SK-N-SH (cell line): ENCODE results near the gene DLL1. TPM values are rescaled to one million over a fixed set of nuclear protein-coding genes. Genes with fewer than 3 reads are reported as not detected.

ENCODE experiments used
- CTCF ChIA-PET: fragments of 300-600, 350-600 bp; formaldehyde crosslinking; extraction: SDS; loops from one replicate; lab custom pipeline; 2021; lab: Yijun Ruan, JAX
- POLR2A ChIA-PET: fragments of 350-600 bp; sonication (Branson Sonifier 250); formaldehyde crosslinking; extraction: SDS; loops from one replicate; lab custom pipeline; 2020; ENCODE audit warnings: antibody characterized with exemption, inconsistent platforms; lab: Yijun Ruan, JAX
- DNase-seq: peaks from one replicate; pipeline ENCODE4 v3.0.0; 2012
- H2AFZ ChIP-seq: fragments of 200-600 bp; sonication (generic); 2 replicates; pipeline ENCODE4 v1.8.1; 2016; ENCODE audit warnings: antibody characterized with exemption, mild to moderate bottlenecking, low read depth
- H3F3A ChIP-seq: fragments of 200-600 bp; sonication (generic); replicated peaks from 2 replicates; pipeline ENCODE3; 2016; ENCODE audit warnings: antibody characterized with exemption, mild to moderate bottlenecking; ENCODE audit not compliant: insufficient read depth
- H3K27ac ChIP-seq, 2 experiments: fragments of 200-500 bp in 1 of 2; fragments of 200-600 bp in 1 of 2; sonication (Bioruptor generic) in 1 of 2; sonication (generic), shearing (Covaris generic) in 1 of 2; 2 replicates each; pipeline versions ENCODE4 v1.5.1 to v1.6.1; 2014 to 2016; ENCODE audit warnings: low read depth in 2 of 2, inconsistent platforms in 1 of 2, low read length in 1 of 2, mild to moderate bottlenecking in 1 of 2, mixed read lengths in 1 of 2
- H3K27me3 ChIP-seq: fragments of 200-600 bp; sonication (generic), shearing (Covaris generic); 2 replicates; pipeline ENCODE4 v1.6.1; 2016; ENCODE audit warnings: mixed run types; ENCODE audit not compliant: insufficient read depth
- H3K36me3 ChIP-seq, 2 experiments: fragments of 200-500 bp in 1 of 2; fragments of 200-600 bp in 1 of 2; sonication (Bioruptor generic) in 1 of 2; sonication (generic) in 1 of 2; replicated peaks in 1 of 2; 2 replicates each; pipeline versions ENCODE3 to v1.5.1; 2014 to 2016; ENCODE audit warnings: low read length in 1 of 2, mild to moderate bottlenecking in 1 of 2; ENCODE audit not compliant: insufficient read depth in 2 of 2, control insufficient read depth in 1 of 2
- H3K4me1 ChIP-seq, 2 experiments: fragments of 200-500 bp in 1 of 2; fragments of 200-600 bp in 1 of 2; sonication (Bioruptor generic) in 1 of 2; sonication (generic), shearing (Covaris generic) in 1 of 2; 2 replicates each; pipeline versions ENCODE4 v1.5.1 to v1.6.1; 2014 to 2016; ENCODE audit warnings: low read depth in 1 of 2, low read length in 1 of 2, mixed run types in 1 of 2; ENCODE audit not compliant: insufficient read depth in 2 of 2, control insufficient read depth in 1 of 2
- H3K4me2 ChIP-seq: fragments of 200-600 bp; sonication (generic), shearing (Covaris generic); 2 replicates; pipeline ENCODE4 v1.6.1; 2017; ENCODE audit warnings: mixed run types
- H3K4me3 ChIP-seq, 2 experiments: fragments of 200-500 bp in 1 of 2; fragments of 200-600 bp in 1 of 2; sonication (Bioruptor generic) in 1 of 2; sonication (generic), shearing (Covaris generic) in 1 of 2; 2 replicates each; pipeline versions ENCODE4 v1.5.1 to v1.8.1; 2014 to 2016; ENCODE audit warnings: low read depth in 2 of 2, inconsistent platforms in 1 of 2, low read length in 1 of 2, mild to moderate bottlenecking in 1 of 2, mixed read lengths in 1 of 2, moderate library complexity in 1 of 2
- H3K79me2 ChIP-seq: fragments of 200-600 bp; sonication (generic); 2 replicates; pipeline ENCODE4 v1.8.1; 2017; ENCODE audit warnings: mild to moderate bottlenecking; ENCODE audit not compliant: insufficient read depth
- H3K9ac ChIP-seq: fragments of 200-600 bp; sonication (generic); 2 replicates; pipeline ENCODE4 v1.6.1; 2017; ENCODE audit warnings: mixed run types
- H3K9me2 ChIP-seq: fragments of 200-600 bp; sonication (generic); 2 replicates; pipeline ENCODE4 v1.6.1; 2017; ENCODE audit warnings: mixed run types
- H3K9me3 ChIP-seq: fragments of 200-600 bp; sonication (generic); 2 replicates; pipeline ENCODE4 v1.6.1; 2017; ENCODE audit warnings: mixed run types, mild to moderate bottlenecking, moderate library complexity
- H4K20me1 ChIP-seq: fragments of 200-600 bp; sonication (generic); 2 replicates; pipeline ENCODE4 v1.6.1; 2017; ENCODE audit warnings: mild to moderate bottlenecking, mixed run types; ENCODE audit not compliant: insufficient read depth
- ELF1 ChIP-seq: IDR thresholded peaks from 2 replicates; pipeline ENCODE4 v1.4.0; 2012
- EZH2phosphoT487 ChIP-seq: fragments of 200-600 bp; sonication (generic); IDR thresholded peaks from 2 replicates; pipeline ENCODE4 v1.6.1; 2017; ENCODE audit warnings: low read depth, mixed run types, mild to moderate bottlenecking, antibody characterized with exemption, moderate library complexity, borderline replicate concordance
- FOXJ3 ChIP-seq: sonication (generic); formaldehyde crosslinking; IDR thresholded peaks from 2 replicates; pipeline ENCODE4 v1.5.1; 2020; ENCODE audit warnings: mild to moderate bottlenecking, missing genetic modification reagents
- FOXM1 ChIP-seq: IDR thresholded peaks from 2 replicates; pipeline ENCODE4 v1.4.0; 2012; ENCODE audit warnings: low read depth, mild to moderate bottlenecking
- GABPA ChIP-seq: IDR thresholded peaks from 2 replicates; pipeline ENCODE4 v1.4.0; 2012; ENCODE audit warnings: low read depth, mild to moderate bottlenecking
- MEF2A ChIP-seq: IDR thresholded peaks from 2 replicates; pipeline ENCODE4 v1.4.0; 2012; ENCODE audit warnings: low read depth, borderline replicate concordance
- NFIC ChIP-seq: IDR thresholded peaks from 2 replicates; pipeline ENCODE4 v1.4.0; 2012; ENCODE audit warnings: borderline replicate concordance
- POLR2AphosphoS5 ChIP-seq: IDR thresholded peaks from 2 replicates; pipeline ENCODE4 v1.6.1; 2012; ENCODE audit warnings: low read depth, low read length
- RAD21 ChIP-seq: IDR thresholded peaks from 2 replicates; pipeline ENCODE4 v1.6.1; 2012; ENCODE audit warnings: mild to moderate bottlenecking, low read length
- RCOR1 ChIP-seq: fragments of 150-350 bp; IDR thresholded peaks from 2 replicates; pipeline ENCODE4 v1.6.1; 2017; ENCODE audit warnings: antibody characterized with exemption, low read length
- RFX5 ChIP-seq: IDR thresholded peaks from 2 replicates; pipeline ENCODE4 v1.6.1; 2012; ENCODE audit warnings: mild to moderate bottlenecking, improper control_type of control experiment, low read length
- SIN3A ChIP-seq: IDR thresholded peaks from 2 replicates; pipeline ENCODE4 v1.6.1; 2012; ENCODE audit warnings: low read depth, mild to moderate bottlenecking, low read length, moderate library complexity, borderline replicate concordance
- TAF1 ChIP-seq: IDR thresholded peaks from 2 replicates; pipeline ENCODE4 v1.6.1; 2012; ENCODE audit warnings: low read depth, mild to moderate bottlenecking, low read length, moderate library complexity, borderline replicate concordance
- WGBS: methylation state at CpG from one replicate; pipeline ENCODE4 v1.1.6; 2017; ENCODE audit warnings: low lambda C conversion rate; 5-methylcytosine and 5-hydroxymethylcytosine counted together
- polyA plus RNA-seq, 3 experiments: library from polyadenylated mRNA; depleted of rRNA; stranded (reverse); fragments of >200 nt; gene quantifications; 2 replicates each; pipeline ENCODE4 v1.2.3, GENCODE V29; 2012
- TF ChIP-seq, protein P1 (sequence below): fragments of 150-350 bp; IDR thresholded peaks from 2 replicates; pipeline ENCODE4 v1.6.1; 2016; ENCODE audit warnings: mild to moderate bottlenecking, low read depth, low read length
- TF ChIP-seq, protein P2 (sequence below): fragments of 200-600 bp; sonication (generic); IDR thresholded peaks from 2 replicates; pipeline ENCODE4 v1.6.1; 2017; ENCODE audit warnings: antibody characterized with exemption, mild to moderate bottlenecking, moderate library complexity
- TF ChIP-seq, protein P3 (sequence below): IDR thresholded peaks from 2 replicates; pipeline ENCODE4 v1.6.1; 2012; ENCODE audit warnings: mild to moderate bottlenecking, low read depth, low read length, moderate library complexity

Gene DLL1
- polyA plus RNA-seq, 1 of the 3 experiments (the other 2 are of a cell fraction): 0.25 TPM

DNA sequence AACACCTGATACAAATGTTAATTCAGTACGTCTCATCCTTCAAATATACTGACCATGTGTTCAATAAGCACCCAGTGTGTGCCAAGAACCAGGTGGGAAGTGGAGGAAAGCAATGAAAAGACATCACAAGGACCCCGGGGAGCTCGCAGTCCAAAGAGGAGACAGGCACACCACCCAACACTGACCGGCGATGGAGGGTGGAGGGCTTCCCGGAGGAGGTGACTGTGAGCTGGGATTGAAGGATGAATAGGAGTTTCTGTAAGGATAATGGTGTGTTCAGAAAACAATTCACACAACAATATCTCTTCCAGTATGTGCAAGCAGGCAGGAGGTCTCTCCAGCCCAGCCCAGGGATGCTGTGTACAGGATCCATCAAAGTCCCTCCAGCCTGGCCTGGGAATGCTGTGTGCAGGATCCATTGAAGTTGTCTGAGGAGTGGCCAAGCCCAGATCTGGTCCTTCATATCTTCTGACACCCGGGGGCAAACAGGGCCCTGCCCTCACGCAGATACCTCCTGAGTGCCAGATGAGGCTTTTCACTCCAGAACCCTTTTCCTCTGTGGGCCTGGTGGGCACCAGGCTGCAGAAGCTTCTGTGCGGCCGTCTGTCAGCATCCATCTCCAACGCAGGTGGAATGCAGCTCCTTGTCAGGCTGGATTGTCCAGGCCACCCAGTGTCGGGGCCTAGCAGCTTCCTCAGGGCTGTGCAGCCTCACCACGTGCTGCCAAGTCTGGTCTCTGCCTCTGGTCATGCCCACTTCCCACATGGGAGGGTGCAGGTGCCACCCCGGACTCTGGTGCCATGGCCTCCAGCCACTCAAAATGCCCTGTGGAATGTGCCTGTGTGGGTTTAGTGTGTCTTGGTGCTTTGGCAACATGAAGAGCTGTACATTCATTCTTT lies 36.3 kb downstream of the DLL1 start:
- Histone ChIP-seq H3K4me1 (no peaks in the 10 kb centered on the region; a peak in 1 of 4 replicates), H2AFZ (no peak overlapping the region), H3K79me2 (no peaks in the 10 kb centered on the region), H3K4me3 (no peak overlapping the region), H3K27me3 (no peaks in the 10 kb centered on the region), H3K36me3 (no peaks in the 10 kb centered on the region), H3K9me2 (no peaks in the 10 kb centered on the region), H3K9ac (no peak overlapping the region), H3K4me2 (no peak overlapping the region), H3F3A (no peaks in the 10 kb centered on the region), H3K9me3 (no peaks in the 10 kb centered on the region), H3K27ac (no peak overlapping the region), H4K20me1 (no peaks in the 10 kb centered on the region)
- no peak for DNase-seq
- ChIA-PET CTCF (interaction anchor here (1.0 to 1.2 kb wide), 2 partner anchors 11 to 30 kb away, joined by 3 read pairs; no protein-coding TSS in a partner anchor), POLR2A (no interaction called here)
- WGBS: 63% methylated on average over 10 of the region's 14 CpGs
- no peak for TF ChIP-seq ELF1
- TF ChIP-seq TAF1: no peak
- no peak for TF ChIP-seq EZH2phosphoT487
- no peak for TF ChIP-seq RFX5
- no peak for TF ChIP-seq POLR2AphosphoS5
- TF ChIP-seq SIN3A: no peak

DNA sequence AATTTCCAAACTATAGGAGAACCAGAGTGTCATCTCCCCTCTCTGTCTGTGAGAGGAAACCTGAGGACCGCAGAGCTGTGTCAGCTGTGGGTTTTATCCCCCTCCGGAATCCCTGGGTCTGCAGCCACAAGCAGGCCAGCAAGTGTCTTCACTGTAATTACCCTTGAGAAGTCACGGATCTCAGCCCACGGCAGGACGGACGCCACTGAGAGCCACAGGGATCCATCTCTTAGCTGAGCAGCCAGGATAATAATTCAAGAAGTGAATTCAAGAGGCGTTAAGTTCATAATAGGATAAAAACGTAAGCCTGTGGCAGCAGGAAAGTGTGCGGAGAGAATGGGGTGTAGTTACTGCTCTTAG lies 37.0 kb downstream of the DLL1 start:
- H3K27me3 ChIP-seq: no peaks in the 10 kb centered on the region
- H3K9me3 ChIP-seq: no peaks in the 10 kb centered on the region
- DNase-seq: no peak
- H4K20me1 ChIP-seq: no peaks in the 10 kb centered on the region
- no peaks in the 10 kb centered on the region for H3K36me3 ChIP-seq
- WGBS: 70% methylated on average over 9 of the region's 9 CpGs
- no peaks in the 10 kb centered on the region for H3F3A ChIP-seq
- no peaks in the 10 kb centered on the region; a peak in 1 of 4 replicates for H3K4me1 ChIP-seq
- ChIA-PET CTCF (interaction anchor here (1.2 kb wide), 1 partner anchor 10 kb away, joined by 3 read pairs; no protein-coding TSS in a partner anchor), POLR2A (no interaction called here)
- H3K4me3 ChIP-seq: no peak overlapping the region
- no peaks in the 10 kb centered on the region for H3K9me2 ChIP-seq
- no peak overlapping the region for H3K4me2 ChIP-seq
- no peak for TF ChIP-seq NFIC
- TF ChIP-seq MEF2A: no peak
- no peak for TF ChIP-seq RAD21
- no peak for TF ChIP-seq GABPA
- no peak for TF ChIP-seq RCOR1
- TF ChIP-seq, protein P1, sequence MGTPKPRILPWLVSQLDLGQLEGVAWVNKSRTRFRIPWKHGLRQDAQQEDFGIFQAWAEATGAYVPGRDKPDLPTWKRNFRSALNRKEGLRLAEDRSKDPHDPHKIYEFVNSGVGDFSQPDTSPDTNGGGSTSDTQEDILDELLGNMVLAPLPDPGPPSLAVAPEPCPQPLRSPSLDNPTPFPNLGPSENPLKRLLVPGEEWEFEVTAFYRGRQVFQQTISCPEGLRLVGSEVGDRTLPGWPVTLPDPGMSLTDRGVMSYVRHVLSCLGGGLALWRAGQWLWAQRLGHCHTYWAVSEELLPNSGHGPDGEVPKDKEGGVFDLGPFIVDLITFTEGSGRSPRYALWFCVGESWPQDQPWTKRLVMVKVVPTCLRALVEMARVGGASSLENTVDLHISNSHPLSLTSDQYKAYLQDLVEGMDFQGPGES: no peak
- no peak for TF ChIP-seq FOXM1
- TF ChIP-seq FOXJ3: no peak
- TF ChIP-seq, protein P2, sequence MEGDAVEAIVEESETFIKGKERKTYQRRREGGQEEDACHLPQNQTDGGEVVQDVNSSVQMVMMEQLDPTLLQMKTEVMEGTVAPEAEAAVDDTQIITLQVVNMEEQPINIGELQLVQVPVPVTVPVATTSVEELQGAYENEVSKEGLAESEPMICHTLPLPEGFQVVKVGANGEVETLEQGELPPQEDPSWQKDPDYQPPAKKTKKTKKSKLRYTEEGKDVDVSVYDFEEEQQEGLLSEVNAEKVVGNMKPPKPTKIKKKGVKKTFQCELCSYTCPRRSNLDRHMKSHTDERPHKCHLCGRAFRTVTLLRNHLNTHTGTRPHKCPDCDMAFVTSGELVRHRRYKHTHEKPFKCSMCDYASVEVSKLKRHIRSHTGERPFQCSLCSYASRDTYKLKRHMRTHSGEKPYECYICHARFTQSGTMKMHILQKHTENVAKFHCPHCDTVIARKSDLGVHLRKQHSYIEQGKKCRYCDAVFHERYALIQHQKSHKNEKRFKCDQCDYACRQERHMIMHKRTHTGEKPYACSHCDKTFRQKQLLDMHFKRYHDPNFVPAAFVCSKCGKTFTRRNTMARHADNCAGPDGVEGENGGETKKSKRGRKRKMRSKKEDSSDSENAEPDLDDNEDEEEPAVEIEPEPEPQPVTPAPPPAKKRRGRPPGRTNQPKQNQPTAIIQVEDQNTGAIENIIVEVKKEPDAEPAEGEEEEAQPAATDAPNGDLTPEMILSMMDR: no peak
- TF ChIP-seq, protein P3, sequence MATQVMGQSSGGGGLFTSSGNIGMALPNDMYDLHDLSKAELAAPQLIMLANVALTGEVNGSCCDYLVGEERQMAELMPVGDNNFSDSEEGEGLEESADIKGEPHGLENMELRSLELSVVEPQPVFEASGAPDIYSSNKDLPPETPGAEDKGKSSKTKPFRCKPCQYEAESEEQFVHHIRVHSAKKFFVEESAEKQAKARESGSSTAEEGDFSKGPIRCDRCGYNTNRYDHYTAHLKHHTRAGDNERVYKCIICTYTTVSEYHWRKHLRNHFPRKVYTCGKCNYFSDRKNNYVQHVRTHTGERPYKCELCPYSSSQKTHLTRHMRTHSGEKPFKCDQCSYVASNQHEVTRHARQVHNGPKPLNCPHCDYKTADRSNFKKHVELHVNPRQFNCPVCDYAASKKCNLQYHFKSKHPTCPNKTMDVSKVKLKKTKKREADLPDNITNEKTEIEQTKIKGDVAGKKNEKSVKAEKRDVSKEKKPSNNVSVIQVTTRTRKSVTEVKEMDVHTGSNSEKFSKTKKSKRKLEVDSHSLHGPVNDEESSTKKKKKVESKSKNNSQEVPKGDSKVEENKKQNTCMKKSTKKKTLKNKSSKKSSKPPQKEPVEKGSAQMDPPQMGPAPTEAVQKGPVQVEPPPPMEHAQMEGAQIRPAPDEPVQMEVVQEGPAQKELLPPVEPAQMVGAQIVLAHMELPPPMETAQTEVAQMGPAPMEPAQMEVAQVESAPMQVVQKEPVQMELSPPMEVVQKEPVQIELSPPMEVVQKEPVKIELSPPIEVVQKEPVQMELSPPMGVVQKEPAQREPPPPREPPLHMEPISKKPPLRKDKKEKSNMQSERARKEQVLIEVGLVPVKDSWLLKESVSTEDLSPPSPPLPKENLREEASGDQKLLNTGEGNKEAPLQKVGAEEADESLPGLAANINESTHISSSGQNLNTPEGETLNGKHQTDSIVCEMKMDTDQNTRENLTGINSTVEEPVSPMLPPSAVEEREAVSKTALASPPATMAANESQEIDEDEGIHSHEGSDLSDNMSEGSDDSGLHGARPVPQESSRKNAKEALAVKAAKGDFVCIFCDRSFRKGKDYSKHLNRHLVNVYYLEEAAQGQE: no peak
- no peak overlapping the region for H3K9ac ChIP-seq
- no peak overlapping the region for H2AFZ ChIP-seq
- H3K79me2 ChIP-seq: no peaks in the 10 kb centered on the region
- no peak overlapping the region for H3K27ac ChIP-seq
